Tibial nerve (tissue), 4 donors: ENCODE measurements around the gene OGFR. TPM values are rescaled to one million over a fixed set of nuclear protein-coding genes. Genes with fewer than 3 reads are reported as not detected.

Experiments used
- DNase-seq, 2 donors: peaks; one replicate each; pipeline ENCODE4 v3.0.0-alpha.2; 2019; ENCODE audit warnings: low spot score in 2 of 2
- H3K27ac ChIP-seq, 4 donors: fragments of 200-600 bp; sonication (generic) in 3 of 4; one replicate each; pipeline ENCODE4 v1.5.1; 2017 to 2019; ENCODE audit warnings: mild to moderate bottlenecking in 1 of 4
- H3K27me3 ChIP-seq, 2 donors: fragments of 200-600 bp; sonication (generic) in 1 of 2; one replicate each; pipeline versions ENCODE4 v1.5.1 to v1.6.0; 2017 to 2019
- H3K36me3 ChIP-seq, 3 donors: fragments of 200-600 bp; sonication (generic); one replicate each; pipeline ENCODE4 v1.5.1; 2018 to 2019
- H3K4me1 ChIP-seq, 4 donors: fragments of 200-600 bp; sonication (generic) in 3 of 4; one replicate each; pipeline ENCODE4 v1.5.1; 2017 to 2019
- H3K4me3 ChIP-seq, 4 donors: fragments of 200-600 bp; sonication (generic) in 3 of 4; one replicate each; pipeline ENCODE4 v1.5.1; 2017 to 2019; ENCODE audit warnings: mild to moderate bottlenecking in 1 of 4, moderate library complexity in 1 of 4
- H3K9me3 ChIP-seq, 4 donors: fragments of 200-600 bp; sonication (generic) in 3 of 4; one replicate each; pipeline ENCODE4 v1.5.1; 2017 to 2019
- CTCF ChIP-seq, 5 experiments: fragments of 200-600 bp in 3 of 5; fragments of 450-650 bp in 2 of 5; sonication (generic) in 3 of 5; IDR thresholded peaks; one replicate each; pipeline ENCODE4 v1.5.1; 2016 to 2019; ENCODE audit warnings: antibody characterized with exemption in 5 of 5, mild to moderate bottlenecking in 3 of 5, moderate library complexity in 2 of 5
- EP300 ChIP-seq, 2 donors: sonication (generic); formaldehyde crosslinking; IDR thresholded peaks; one replicate each; pipeline ENCODE4 v1.6.1; 2017; ENCODE audit warnings: antibody characterized with exemption in 2 of 2, mild to moderate bottlenecking in 1 of 2
- POLR2A ChIP-seq, 2 donors: fragments of 450-650 bp; IDR thresholded peaks; one replicate each; pipeline ENCODE4 v1.6.1; 2017; ENCODE audit warnings: antibody characterized with exemption in 2 of 2, mild to moderate bottlenecking in 2 of 2, moderate library complexity in 2 of 2
- WGBS, 2 donors: methylation state at CpG; one replicate each; pipeline ENCODE4 v1.1.5; 2018; 5-methylcytosine and 5-hydroxymethylcytosine counted together
- total RNA-seq, 4 donors: library from RNA; depleted of rRNA; stranded (reverse); fragments of >200 nt; gene quantifications; one replicate each; pipeline ENCODE4 v1.1.0, GENCODE V29; 2016

The OGFR gene
- total RNA-seq, 4 donors from 2014 or later = 67.1 to 108 (median 80.8) TPM

GRCh38 chr20:62787866-62788265 lies 16.8 kb upstream of the OGFR start:
- Histone ChIP-seq H3K9me3 (no peaks in the 10 kb centered on the region), H3K4me1 (peaks cover 0 to 30% (median 4%) of the 10 kb centered on the region in 4 donors), H3K36me3 (no peaks in the 10 kb centered on the region), H3K4me3 (no peak overlapping the region), H3K27me3 (peaks cover 0 to 5% of the 10 kb centered on the region in 2 donors), H3K27ac (peak overlapping the region in 1 of 4 donors; percentile 30)
- no peak for TF ChIP-seq POLR2A (IDR thresholded peaks at IDR 0.05)
- TF ChIP-seq EP300 (IDR thresholded peaks at IDR 0.05) = no peak
- no peak for TF ChIP-seq CTCF (IDR thresholded peaks at IDR 0.05)
- no peak for DNase-seq
- WGBS, 2 donors = 54 to 61% methylated on average over 5 of the region's 5 CpGs

GRCh38 chr20:62788607-62789006 lies 16.0 kb upstream of the OGFR start:
- Histone ChIP-seq H3K27me3 (peaks cover 0 to 5% of the 10 kb centered on the region in 2 donors), H3K27ac (no peak overlapping the region), H3K36me3 (no peaks in the 10 kb centered on the region), H3K4me3 (no peak overlapping the region), H3K4me1 (peaks cover 0 to 35% (median 5%) of the 10 kb centered on the region in 4 donors), H3K9me3 (no peaks in the 10 kb centered on the region)
- WGBS, 2 donors = 53 to 63% methylated on average over 11 to 15 of the region's 15 CpGs
- no peak for TF ChIP-seq POLR2A (IDR thresholded peaks at IDR 0.05)
- no peak for TF ChIP-seq CTCF (IDR thresholded peaks at IDR 0.05)
- no peak for TF ChIP-seq EP300 (IDR thresholded peaks at IDR 0.05)
- no peak for DNase-seq

GRCh38 chr20:62790075-62790474 lies 14.6 kb upstream of the OGFR start:
- no peaks in the 10 kb centered on the region for H3K36me3 ChIP-seq
- 91 to 94% methylated on average over 12 of the region's 12 CpGs for WGBS, 2 donors

GRCh38 chr20:62791301-62792181 lies 13.1 kb upstream of the OGFR start:
- H3K27me3 ChIP-seq = peaks cover 0 to 1% of the 10 kb centered on the region in 2 donors
- DNase-seq = peak; percentile 60 to 81
- no peaks in the 10 kb centered on the region for H3K9me3 ChIP-seq
- no peak overlapping the region for H3K4me3 ChIP-seq
- peaks cover 0 to 43% (median 8%) of the 10 kb centered on the region in 4 donors for H3K4me1 ChIP-seq
- TF ChIP-seq POLR2A (IDR thresholded peaks at IDR 0.05) (no peak), CTCF (IDR thresholded peaks at IDR 0.05) (peak; percentile 79 to 93 (median 89))
- no peaks in the 10 kb centered on the region for H3K36me3 ChIP-seq
- peak overlapping the region in 1 of 4 donors; percentile 98 for H3K27ac ChIP-seq
- WGBS, 2 donors = 32 to 37% methylated on average over 19 to 22 of the region's 23 CpGs

More at GRCh38 chr20:62790075-62790474, 14.6 kb upstream of the OGFR start:
- no peak for TF ChIP-seq CTCF (IDR thresholded peaks at IDR 0.05)
- no peak for TF ChIP-seq EP300 (IDR thresholded peaks at IDR 0.05)
- no peak for TF ChIP-seq POLR2A (IDR thresholded peaks at IDR 0.05)
- no peak overlapping the region for H3K4me3 ChIP-seq
- peaks cover 0 to 5% of the 10 kb centered on the region in 2 donors for H3K27me3 ChIP-seq
- peaks cover 0 to 44% (median 8%) of the 10 kb centered on the region in 4 donors for H3K4me1 ChIP-seq
- no peak overlapping the region for H3K27ac ChIP-seq
- no peaks in the 10 kb centered on the region for H3K9me3 ChIP-seq
- no peak for DNase-seq
